H1 (cell line): Measurements from ENCODE around the gene KLHL10. TPM values are rescaled to one million over a fixed set of nuclear protein-coding genes. Genes with fewer than 3 reads are reported as not detected.

Experiments
- CTCF ChIA-PET: fragments of 300-600 bp; sonication (Branson Sonifier 250); formaldehyde crosslinking; loops from one replicate; lab custom pipeline; 2021; ENCODE audit not compliant: partially characterized antibody; lab: Charles Lee
- POLR2A ChIA-PET: fragments of 300-600 bp; sonication (Branson Sonifier 250); formaldehyde crosslinking; loops from one replicate; lab custom pipeline; 2021; ENCODE audit warnings: inconsistent platforms; ENCODE audit not compliant: partially characterized antibody; lab: Charles Lee
- DNase-seq, 2 experiments: peaks; one replicate each; pipeline versions ENCODE4 v3.0.0 to v3.0.0-alpha.2; 2010 to 2022; ENCODE audit warnings: low spot score in 2 of 2, low read depth in 1 of 2, mixed read lengths in 1 of 2
- FAIRE-seq: peaks from 2 replicates; lab custom pipeline; 2011; peaks lifted over from hg19 to GRCh38; lab: Jason Lieb, UNC
- H2AFZ ChIP-seq: 2 replicates; pipeline ENCODE4 v1.8.1; 2012; ENCODE audit warnings: low read length, inconsistent platforms
- H2AK5ac ChIP-seq: 2 replicates; pipeline ENCODE4 v1.6.1; 2013; ENCODE audit warnings: low read depth, low read length
- H2BK120ac ChIP-seq: replicated peaks from 2 replicates; pipeline ENCODE3; 2013; ENCODE audit warnings: low read depth, low read length, inconsistent platforms
- H2BK12ac ChIP-seq: 2 replicates; pipeline ENCODE4 v1.6.1; 2013; ENCODE audit warnings: low read depth, low read length
- H2BK15ac ChIP-seq: 2 replicates; pipeline ENCODE4 v1.6.1; 2013; ENCODE audit warnings: low read length
- H2BK20ac ChIP-seq: 2 replicates; pipeline ENCODE4 v1.6.1; 2013; ENCODE audit warnings: low read length
- H2BK5ac ChIP-seq: 2 replicates; pipeline ENCODE4 v1.6.1; 2013; ENCODE audit warnings: low read depth, low read length
- H3K14ac ChIP-seq: 2 replicates; pipeline ENCODE4 v1.6.1; 2013; ENCODE audit warnings: inconsistent platforms; ENCODE audit not compliant: insufficient read length
- H3K18ac ChIP-seq: 2 replicates; pipeline ENCODE4 v1.6.1; 2013; ENCODE audit warnings: low read length; ENCODE audit errors: extremely low read depth
- H3K23ac ChIP-seq: 2 replicates; pipeline ENCODE4 v1.6.1; 2013; ENCODE audit warnings: inconsistent platforms; ENCODE audit not compliant: insufficient read length
- H3K23me2 ChIP-seq: 2 replicates; pipeline ENCODE4 v1.6.1; 2013; ENCODE audit warnings: low read depth, low read length
- H3K27ac ChIP-seq: 2 replicates; pipeline ENCODE4 v1.6.1; 2011; ENCODE audit warnings: low read depth, low read length, inconsistent platforms
- H3K27me3 ChIP-seq, 4 experiments: replicated peaks in 1 of 4; 1 replicate in 1 of 4; 2 replicates in 3 of 4; pipeline versions ENCODE4 v1.6.1 to v1.8.1; 2011 to 2013; ENCODE audit warnings: low read length in 3 of 4, mild to moderate bottlenecking in 3 of 4, inconsistent platforms in 2 of 4, mixed read lengths in 2 of 4, moderate library complexity in 1 of 4; ENCODE audit not compliant: control insufficient read depth in 3 of 4, insufficient read depth in 3 of 4; ENCODE audit errors: extremely low read depth in 1 of 4
- H3K36me3 ChIP-seq, 4 experiments: 2 replicates each; pipeline versions ENCODE4 v1.6.1 to v1.8.1; 2011 to 2013; ENCODE audit warnings: mild to moderate bottlenecking in 4 of 4, low read length in 3 of 4, moderate library complexity in 2 of 4, control low read depth in 1 of 4, inconsistent platforms in 1 of 4; ENCODE audit not compliant: insufficient read depth in 4 of 4, control insufficient read depth in 2 of 4
- H3K4ac ChIP-seq: replicated peaks from 2 replicates; pipeline ENCODE3; 2013; ENCODE audit warnings: low read length, low read depth, mixed read lengths, inconsistent platforms; ENCODE audit not compliant: insufficient read length
- H3K4me1 ChIP-seq, 4 experiments: replicated peaks in 1 of 4; 1 replicate in 1 of 4; 2 replicates in 3 of 4; pipeline versions ENCODE4 v1.6.1 to v1.8.1; 2011 to 2013; ENCODE audit warnings: low read length in 3 of 4, inconsistent platforms in 2 of 4, mixed read lengths in 1 of 4; ENCODE audit not compliant: insufficient read depth in 4 of 4, control insufficient read depth in 3 of 4
- H3K4me2 ChIP-seq, 2 experiments: 2 replicates each; pipeline versions ENCODE4 v1.6.1 to v1.8.1; 2011 to 2013; ENCODE audit warnings: low read depth in 2 of 2, low read length in 2 of 2, control low read depth in 1 of 2, inconsistent platforms in 1 of 2, mild to moderate bottlenecking in 1 of 2; ENCODE audit not compliant: insufficient read depth in 1 of 2
- H3K4me3 ChIP-seq, 4 experiments: fragments of 200-600, 300-600 bp in 1 of 4; sonication (generic), shearing (Covaris generic), sonication (Bioruptor Twin) in 1 of 4; 2 replicates each; pipeline versions ENCODE4 v1.5.1 to v1.8.1; 2011 to 2016; ENCODE audit warnings: low read length in 4 of 4, low read depth in 3 of 4, control low read depth in 2 of 4, inconsistent platforms in 2 of 4, mild to moderate bottlenecking in 2 of 4, mixed read lengths in 1 of 4, moderate library complexity in 1 of 4; ENCODE audit not compliant: insufficient read depth in 2 of 4; ENCODE audit errors: extremely low read depth in 1 of 4
- H3K56ac ChIP-seq: replicated peaks from 2 replicates; pipeline ENCODE3; 2013; ENCODE audit warnings: low read depth, mild to moderate bottlenecking, mixed read lengths, low read length, inconsistent platforms; ENCODE audit not compliant: insufficient read length
- H3K79me1 ChIP-seq: 2 replicates; pipeline ENCODE4 v1.6.1; 2013; ENCODE audit warnings: low read depth, low read length, control low read depth
- H3K79me2 ChIP-seq, 2 experiments: 2 replicates each; pipeline versions ENCODE4 v1.6.1 to v1.8.1; 2012 to 2013; ENCODE audit warnings: low read length in 2 of 2, mild to moderate bottlenecking in 2 of 2, inconsistent platforms in 1 of 2; ENCODE audit not compliant: insufficient read depth in 2 of 2, control insufficient read depth in 1 of 2
- H3K9ac ChIP-seq, 4 experiments: replicated peaks in 1 of 4; 1 replicate in 1 of 4; 2 replicates in 3 of 4; pipeline versions ENCODE4 v1.6.1 to v1.8.1; 2011 to 2013; ENCODE audit warnings: low read depth in 3 of 4, low read length in 3 of 4, control low read depth in 2 of 4, mild to moderate bottlenecking in 2 of 4, moderate library complexity in 2 of 4, inconsistent platforms in 1 of 4; ENCODE audit errors: extremely low read depth in 1 of 4
- H3K9me3 ChIP-seq, 2 experiments: 2 replicates each; pipeline versions ENCODE4 v1.6.1 to v1.8.1; 2012 to 2013; ENCODE audit warnings: mild to moderate bottlenecking in 2 of 2, moderate library complexity in 2 of 2, control low read depth in 1 of 2, inconsistent platforms in 1 of 2, low read depth in 1 of 2, low read length in 1 of 2, mixed read lengths in 1 of 2; ENCODE audit not compliant: insufficient read depth in 2 of 2
- H4K20me1 ChIP-seq, 2 experiments: replicated peaks in 1 of 2; 2 replicates each; pipeline versions ENCODE3 to v1.8.1; 2011 to 2013; ENCODE audit warnings: inconsistent platforms in 2 of 2, low read length in 2 of 2, mild to moderate bottlenecking in 1 of 2; ENCODE audit not compliant: insufficient read depth in 2 of 2, control insufficient read depth in 1 of 2
- H4K5ac ChIP-seq: 2 replicates; pipeline ENCODE4 v1.6.1; 2013; ENCODE audit warnings: low read length, low read depth, mixed read lengths, inconsistent platforms; ENCODE audit not compliant: insufficient read length
- H4K8ac ChIP-seq: 2 replicates; pipeline ENCODE4 v1.8.0; 2013; ENCODE audit warnings: mild to moderate bottlenecking, moderate library complexity, low read length, inconsistent platforms; ENCODE audit not compliant: insufficient read depth; ENCODE audit errors: extremely low read depth
- H4K91ac ChIP-seq: replicated peaks from 2 replicates; pipeline ENCODE3; 2013; ENCODE audit warnings: low read length, mixed read lengths, inconsistent platforms; ENCODE audit not compliant: insufficient read length
- BACH1 ChIP-seq: IDR thresholded peaks from 2 replicates; pipeline ENCODE4 v1.6.1; 2012; ENCODE audit warnings: low read length, improper control_type of control experiment
- BCL11A ChIP-seq, 2 experiments: IDR thresholded peaks; one replicate each; pipeline ENCODE4 v1.6.1; 2011; ENCODE audit warnings: low read depth in 2 of 2, low read length in 2 of 2, mild to moderate bottlenecking in 2 of 2
- CBX8 ChIP-seq: fragments of 300-800, 300-1000 bp; sonication (generic); IDR thresholded peaks from 2 replicates; pipeline ENCODE4 v1.7.1; 2016; ENCODE audit warnings: low read depth, low read length, borderline replicate concordance
- EGR1 ChIP-seq: IDR thresholded peaks from 2 replicates; pipeline ENCODE4 v1.6.1; 2011; ENCODE audit warnings: low read depth, low read length, borderline replicate concordance
- FOSL1 ChIP-seq: IDR thresholded peaks from 2 replicates; pipeline ENCODE4 v1.6.1; 2011; ENCODE audit warnings: mild to moderate bottlenecking, low read depth, low read length, moderate library complexity; ENCODE audit not compliant: insufficient read depth
- GABPA ChIP-seq: IDR thresholded peaks from 2 replicates; pipeline ENCODE4 v1.6.1; 2011; ENCODE audit warnings: mild to moderate bottlenecking, low read length, moderate library complexity, borderline replicate concordance; ENCODE audit not compliant: insufficient read depth
- GTF2F1 ChIP-seq: IDR thresholded peaks from 2 replicates; pipeline ENCODE4 v1.6.1; 2012; ENCODE audit warnings: low read depth, low read length, improper control_type of control experiment, borderline replicate concordance
- JUND ChIP-seq: IDR thresholded peaks from 2 replicates; pipeline ENCODE4 v1.6.1; 2011; ENCODE audit warnings: mild to moderate bottlenecking, improper control_type of control experiment, low read length
- SRF ChIP-seq: IDR thresholded peaks from 2 replicates; pipeline ENCODE4 v1.6.1; 2011; ENCODE audit warnings: mild to moderate bottlenecking, low read depth, low read length, moderate library complexity
- TCF12 ChIP-seq: IDR thresholded peaks from 2 replicates; pipeline ENCODE4 v1.6.1; 2011; ENCODE audit warnings: low read depth, mild to moderate bottlenecking, low read length
- YY1 ChIP-seq: IDR thresholded peaks from 2 replicates; pipeline ENCODE4 v1.6.1; 2011; ENCODE audit warnings: low read depth, mild to moderate bottlenecking, low read length
- WGBS, 2 experiments: shearing (Covaris generic) in 1 of 2; methylation state at CpG; one replicate each; pipeline versions ENCODE4 v1.1.6 to v1.1.7; 2013 to 2015; ENCODE audit warnings: low lambda C conversion rate in 2 of 2, mixed read lengths in 2 of 2, inconsistent platforms in 1 of 2, low coverage in 1 of 2, missing lambda C conversion rate in 1 of 2; ENCODE audit not compliant: insufficient replicate concordance in 2 of 2, insufficient coverage in 1 of 2, insufficient read length in 1 of 2; ENCODE audit errors: extremely low coverage in 1 of 2, missing lambda C conversion rate in 1 of 2; 5-methylcytosine and 5-hydroxymethylcytosine counted together
- polyA plus RNA-seq, 7 experiments: library from polyadenylated mRNA; depleted of rRNA in 3 of 7; stranded (reverse) in 5 of 7; unstranded in 2 of 7; fragments of >200 nt in 5 of 7; fragments of 200-250 nt in 2 of 7; gene quantifications; 1 replicate in 5 of 7; 2 replicates in 1 of 7; 4 replicates in 1 of 7; pipeline versions ENCODE4 v1.2.1 to v1.2.3, GENCODE V29; 2011 to 2013; ENCODE audit warnings: missing spikeins in 2 of 7, mixed read lengths in 2 of 7
- total RNA-seq: library from RNA; stranded (reverse); fragmentation: NEBNext Ultra II Directional; extraction: Animal tissue kit (Norgen Biotek cat#: 25700); gene quantifications from 2 replicates; pipeline ENCODE4 v1.2.1, GENCODE V29; 2021

Gene KLHL10
- total and polyA plus RNA-seq, 2 of the 8 experiments (the other 6 are each of a cell fraction or from before 2014, with no cell fraction given), result 0.19 to 0.26 TPM

DNA sequence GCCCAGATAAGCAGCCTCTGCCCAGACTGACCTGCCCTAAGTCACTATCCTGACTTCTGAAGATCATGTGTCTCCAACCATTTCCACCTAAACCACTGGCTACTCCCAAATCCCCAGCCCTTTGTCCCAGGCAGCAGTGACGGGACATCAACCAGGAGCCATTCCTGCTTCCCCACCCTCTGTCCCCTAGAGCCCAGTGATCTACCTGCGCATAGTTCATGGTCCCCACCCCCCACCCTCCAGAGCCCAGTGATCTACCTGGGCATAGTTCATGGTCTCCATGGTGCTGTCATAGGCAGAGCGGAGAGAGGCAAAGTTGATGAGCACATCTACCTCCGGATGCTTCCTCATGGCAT is 54.4 kb downstream of the KLHL10 start:
- no peak overlapping the region for H4K91ac ChIP-seq
- no peaks in the 10 kb centered on the region; a peak in 1 of 4 replicates for H3K79me2 ChIP-seq
- POLR2A ChIA-PET, result interaction anchor here (1.8 to 6.0 kb wide), 2 partner anchors 17 to 22 kb away, joined by 4 to 33 read pairs; no protein-coding TSS in a partner anchor
- H2BK5ac ChIP-seq, result no peak overlapping the region
- H3K4me1 ChIP-seq, result no peaks in the 10 kb centered on the region
- H4K5ac ChIP-seq, result no peak overlapping the region
- FAIRE-seq, result no peak
- no peak overlapping the region for H4K8ac ChIP-seq
- H2BK20ac ChIP-seq, result no peak overlapping the region
- no peak for DNase-seq
- peaks cover 2 to 19% of the 10 kb centered on the region in 2 experiments for H4K20me1 ChIP-seq
- TF ChIP-seq SRF, result no peak
- no peak for TF ChIP-seq FOSL1
- no peak for TF ChIP-seq BACH1
- no peak for TF ChIP-seq YY1
- TF ChIP-seq EGR1, result no peak
- no peak for TF ChIP-seq JUND
- TF ChIP-seq CBX8, result no peak
- no peak for TF ChIP-seq BCL11A (IDR thresholded peaks at IDR 0.05; ENCODE audit: low read depth in 2 of 2, low read length in 2 of 2)
- TF ChIP-seq GTF2F1, result no peak
- no peak for TF ChIP-seq TCF12
- no peak for TF ChIP-seq GABPA
- H3K27me3 ChIP-seq, result no peaks in the 10 kb centered on the region
- H3K4ac ChIP-seq, result no peak overlapping the region
- H3K27ac ChIP-seq, result no peak overlapping the region
- H3K9me3 ChIP-seq, result no peaks in the 10 kb centered on the region
- H3K23ac ChIP-seq, result no peak overlapping the region
- no peak overlapping the region for H2BK15ac ChIP-seq
- H2AFZ ChIP-seq, result no peak overlapping the region
- peaks cover 52 to 95% (median 81%) of the 10 kb centered on the region in 4 experiments for H3K36me3 ChIP-seq
- no peak overlapping the region for H2BK12ac ChIP-seq
- H3K4me3 ChIP-seq, result no peak overlapping the region
- no peaks in the 10 kb centered on the region; the same call in 1 of the 2 replicates for H3K79me1 ChIP-seq
- no peaks in the 10 kb centered on the region for H3K23me2 ChIP-seq
- no peak overlapping the region for H3K18ac ChIP-seq
- H3K9ac ChIP-seq, result no peak overlapping the region
- H3K56ac ChIP-seq, result no peak overlapping the region
- CTCF ChIA-PET, result interaction anchor here (0.9 to 1.3 kb wide), 3 partner anchors 72 to 155 kb away, joined by 3 to 5 read pairs (median 4); no protein-coding TSS in a partner anchor
- no peak overlapping the region for H3K4me2 ChIP-seq
- no peak overlapping the region for H3K14ac ChIP-seq
- H2AK5ac ChIP-seq, result no peak overlapping the region
- no peak overlapping the region for H2BK120ac ChIP-seq
- 89% methylated on average over 4 of the region's 4 CpGs; no CpG with 5 or more reads in 1 of the 2 experiments for WGBS, 2 experiments
